BE2C (cell line): ENCODE results near the gene BMP4.

Experiments
- DNase-seq: peaks from one replicate; pipeline ENCODE4 v3.0.0-alpha.2; 2020
- H3K27me3 ChIP-seq: fragments of 250-450 bp; sonication (Bioruptor Pico); 2 replicates; pipeline ENCODE4 v1.5.1; 2020; ENCODE audit warnings: mild to moderate bottlenecking
- H3K36me3 ChIP-seq: fragments of 250-450 bp; sonication (Bioruptor Pico); 2 replicates; pipeline ENCODE4 v1.5.1; 2020; ENCODE audit warnings: mild to moderate bottlenecking
- H3K4me1 ChIP-seq: fragments of 250-450 bp; sonication (Bioruptor Pico); 2 replicates; pipeline ENCODE4 v1.5.1; 2020
- H3K4me3 ChIP-seq: 2 replicates; pipeline ENCODE4 v1.5.1; 2011; ENCODE audit warnings: low read depth, low read length
- H3K9me3 ChIP-seq: fragments of 250-450 bp; sonication (Bioruptor Pico); 2 replicates; pipeline ENCODE4 v1.5.1; 2020
- TF ChIP-seq, protein P1 (sequence below): IDR thresholded peaks from 2 replicates; pipeline ENCODE4 v1.5.1; 2012; ENCODE audit warnings: mild to moderate bottlenecking, low read depth, low read length

The BMP4 gene

DNA sequence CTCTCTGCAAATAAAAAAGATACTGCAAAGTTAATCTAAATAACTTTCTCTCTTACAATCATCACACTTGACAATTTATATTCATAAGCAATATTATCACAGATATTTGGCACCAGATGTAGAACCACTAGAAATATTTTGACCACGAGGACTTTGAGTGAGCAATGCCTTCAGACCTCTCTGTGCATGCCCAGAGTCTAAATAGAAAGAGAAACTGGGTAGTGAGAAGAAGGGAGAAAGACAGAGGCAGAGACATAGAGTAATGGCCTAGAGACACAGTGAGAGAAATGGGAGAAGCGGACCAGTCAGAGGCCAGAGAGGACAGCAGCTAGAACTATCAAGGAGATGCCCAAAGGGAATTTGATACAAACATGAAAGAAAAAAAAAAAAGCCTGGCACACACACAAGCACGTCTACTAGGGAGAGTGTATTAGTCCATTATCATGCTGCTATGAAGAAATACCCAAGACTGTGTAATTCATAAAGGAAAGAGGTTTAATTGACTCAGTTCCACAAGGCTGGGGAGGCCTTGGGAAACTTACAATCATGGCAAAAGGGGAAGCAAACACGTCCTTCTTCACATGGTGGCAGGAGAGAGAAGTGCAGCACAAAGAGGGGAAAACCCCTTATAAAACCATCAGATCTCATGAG, 41.1 kb downstream of the BMP4 start:
- Histone ChIP-seq H3K9me3 (no peaks in the 10 kb centered on the region), H3K4me1 (no peaks in the 10 kb centered on the region), H3K4me3 (no peak overlapping the region), H3K36me3 (no peaks in the 10 kb centered on the region), H3K27me3 (peaks cover 9% of the 10 kb centered on the region; the same call in 1 of the 2 replicates)
- TF ChIP-seq, protein P1, sequence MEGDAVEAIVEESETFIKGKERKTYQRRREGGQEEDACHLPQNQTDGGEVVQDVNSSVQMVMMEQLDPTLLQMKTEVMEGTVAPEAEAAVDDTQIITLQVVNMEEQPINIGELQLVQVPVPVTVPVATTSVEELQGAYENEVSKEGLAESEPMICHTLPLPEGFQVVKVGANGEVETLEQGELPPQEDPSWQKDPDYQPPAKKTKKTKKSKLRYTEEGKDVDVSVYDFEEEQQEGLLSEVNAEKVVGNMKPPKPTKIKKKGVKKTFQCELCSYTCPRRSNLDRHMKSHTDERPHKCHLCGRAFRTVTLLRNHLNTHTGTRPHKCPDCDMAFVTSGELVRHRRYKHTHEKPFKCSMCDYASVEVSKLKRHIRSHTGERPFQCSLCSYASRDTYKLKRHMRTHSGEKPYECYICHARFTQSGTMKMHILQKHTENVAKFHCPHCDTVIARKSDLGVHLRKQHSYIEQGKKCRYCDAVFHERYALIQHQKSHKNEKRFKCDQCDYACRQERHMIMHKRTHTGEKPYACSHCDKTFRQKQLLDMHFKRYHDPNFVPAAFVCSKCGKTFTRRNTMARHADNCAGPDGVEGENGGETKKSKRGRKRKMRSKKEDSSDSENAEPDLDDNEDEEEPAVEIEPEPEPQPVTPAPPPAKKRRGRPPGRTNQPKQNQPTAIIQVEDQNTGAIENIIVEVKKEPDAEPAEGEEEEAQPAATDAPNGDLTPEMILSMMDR: no peak
- DNase-seq: no peak

DNA sequence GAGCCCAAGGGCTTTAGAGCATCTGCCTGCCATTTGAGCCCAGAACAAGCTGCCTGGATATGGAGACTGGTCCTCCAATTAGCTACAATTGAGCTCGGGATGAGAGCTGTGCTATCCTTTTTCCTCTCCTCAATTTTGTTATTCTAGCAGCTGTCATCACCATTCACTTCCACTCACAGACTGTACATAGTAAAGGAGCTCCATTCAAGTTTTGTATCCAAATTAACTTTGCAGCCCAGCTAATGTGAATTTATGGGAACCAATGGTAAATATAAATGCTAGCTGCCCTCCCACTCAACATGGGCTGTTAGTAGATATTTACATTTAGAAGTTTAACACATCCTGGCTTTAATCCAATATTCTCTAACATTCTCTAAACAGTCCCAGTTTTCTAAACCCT, 44.6 kb downstream of the BMP4 start:
- DNase-seq: no peak
- Histone ChIP-seq H3K4me3 (no peak overlapping the region), H3K27me3 (no peaks in the 10 kb centered on the region), H3K9me3 (no peaks in the 10 kb centered on the region), H3K36me3 (no peaks in the 10 kb centered on the region), H3K4me1 (no peaks in the 10 kb centered on the region)
- TF ChIP-seq, protein P1: no peak

DNA sequence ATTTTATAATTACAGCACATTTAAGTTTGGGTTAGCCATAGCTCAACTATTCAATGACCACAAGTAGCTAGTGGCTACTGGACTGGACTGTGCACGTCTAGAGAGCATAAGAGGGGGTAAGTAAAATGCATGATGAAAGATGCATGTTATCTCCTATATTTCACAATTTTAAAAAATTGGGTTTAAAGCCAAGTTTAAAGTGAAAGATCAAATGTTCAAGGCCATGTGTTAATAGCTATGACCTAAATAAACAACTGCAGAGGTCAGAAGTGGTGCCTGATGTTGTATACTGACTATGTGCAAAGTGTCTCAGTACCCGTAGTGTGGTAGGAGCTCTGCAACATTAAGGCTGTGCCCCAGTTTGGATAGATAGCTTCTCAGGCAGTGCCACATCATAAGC, 48.2 kb downstream of the BMP4 start:
- H3K27me3 ChIP-seq: no peaks in the 10 kb centered on the region; the same call in 1 of the 2 replicates
- DNase-seq: no peak
- no peak overlapping the region for H3K4me3 ChIP-seq
- no peaks in the 10 kb centered on the region for H3K4me1 ChIP-seq
- H3K9me3 ChIP-seq: no peaks in the 10 kb centered on the region; the same call in 1 of the 2 replicates
- TF ChIP-seq, protein P1: no peak
- H3K36me3 ChIP-seq: no peaks in the 10 kb centered on the region

DNA sequence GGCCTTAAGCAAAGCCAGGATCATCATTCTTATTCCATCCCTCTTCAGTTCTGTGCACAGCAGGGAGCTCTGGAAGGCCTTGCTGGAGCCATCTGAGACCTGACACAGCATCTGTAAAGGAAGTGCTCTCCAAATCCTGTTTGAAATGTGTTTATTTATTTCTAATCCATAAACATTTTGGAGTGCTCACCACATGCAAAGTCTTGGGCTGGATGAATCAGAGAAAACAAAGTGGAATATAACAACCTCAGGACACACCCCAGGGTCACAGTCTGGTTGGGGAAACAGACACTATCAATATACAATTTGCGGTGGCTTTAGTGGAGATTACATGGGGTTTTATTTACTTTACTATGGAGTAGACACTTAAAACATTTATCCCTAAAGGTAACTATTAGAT, 54.3 kb downstream of the BMP4 start:
- TF ChIP-seq, protein P1: no peak
- H3K36me3 ChIP-seq: no peaks in the 10 kb centered on the region
- H3K4me1 ChIP-seq: no peaks in the 10 kb centered on the region
- no peak for DNase-seq
- H3K4me3 ChIP-seq: no peak overlapping the region
- H3K27me3 ChIP-seq: peaks cover 8% of the 10 kb centered on the region; the same call in 1 of the 2 replicates
- no peaks in the 10 kb centered on the region; the same call in 1 of the 2 replicates for H3K9me3 ChIP-seq

DNA sequence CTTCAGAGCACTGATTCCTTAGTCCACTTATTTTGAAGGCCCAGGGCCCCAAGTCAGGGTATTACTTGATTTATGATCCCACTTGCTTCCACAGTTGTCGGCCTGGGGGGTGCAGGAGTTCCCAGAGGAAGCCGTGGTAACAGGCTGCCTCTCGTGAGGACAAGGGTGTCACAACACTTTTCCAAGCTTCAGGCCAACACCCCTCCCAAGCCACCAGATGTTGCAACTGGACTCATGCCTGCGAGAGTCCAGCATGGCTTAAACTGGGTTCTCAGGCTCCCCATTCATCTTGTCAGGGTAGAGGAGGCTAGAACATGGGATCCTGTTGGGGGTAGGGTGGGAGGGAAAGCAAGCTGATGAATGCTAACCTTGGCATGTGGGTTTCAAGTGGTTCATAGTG, 56.1 kb downstream of the BMP4 start:
- Histone ChIP-seq H3K9me3 (no peaks in the 10 kb centered on the region; the same call in 1 of the 2 replicates), H3K4me1 (no peaks in the 10 kb centered on the region), H3K36me3 (no peaks in the 10 kb centered on the region), H3K27me3 (peaks cover 11% of the 10 kb centered on the region; the same call in 1 of the 2 replicates), H3K4me3 (no peak overlapping the region)
- no peak for DNase-seq
- TF ChIP-seq, protein P1: no peak
